Uterus (tissue), 4 donors: ENCODE measurements around the gene HEXB. TPM values are rescaled to one million over a fixed set of nuclear protein-coding genes. Genes with fewer than 3 reads are reported as not detected.

Experiments
- DNase-seq, 2 donors: peaks; one replicate each; pipeline ENCODE4 v3.0.0-alpha.2; 2019 to 2020
- H3K27ac ChIP-seq, 2 donors: fragments of 200-600 bp; sonication (generic); 1 replicate in 1 of 2; 2 replicates in 1 of 2; pipeline ENCODE4 v1.5.1; 2016 to 2018
- H3K27me3 ChIP-seq, 2 donors: fragments of 200-600 bp; sonication (generic); one replicate each; pipeline ENCODE4 v1.5.1; 2018 to 2019; ENCODE audit warnings: control low read depth in 1 of 2
- H3K36me3 ChIP-seq, 2 donors: fragments of 200-600 bp; sonication (generic); one replicate each; pipeline ENCODE4 v1.5.1; 2019; ENCODE audit warnings: control low read depth in 1 of 2
- H3K4me1 ChIP-seq, 2 donors: fragments of 200-600 bp; sonication (generic); one replicate each; pipeline ENCODE4 v1.5.1; 2018 to 2019; ENCODE audit warnings: control low read depth in 1 of 2
- H3K4me3 ChIP-seq, 2 donors: fragments of 200-600 bp; sonication (generic); 1 replicate in 1 of 2; 2 replicates in 1 of 2; pipeline ENCODE4 v1.5.1; 2018 to 2019; ENCODE audit warnings: mild to moderate bottlenecking in 1 of 2
- H3K9me3 ChIP-seq, 2 donors: fragments of 200-600 bp; sonication (generic); one replicate each; pipeline ENCODE4 v1.5.1; 2019; ENCODE audit warnings: control low read depth in 1 of 2
- POLR2A ChIP-seq, 2 donors: fragments of 450-650 bp; IDR thresholded peaks; one replicate each; pipeline ENCODE4 v1.6.1; 2016; ENCODE audit warnings: antibody characterized with exemption in 2 of 2, mild to moderate bottlenecking in 1 of 2, moderate library complexity in 1 of 2
- intact Hi-C: fragments of 100-400 bp; cut with DNase I; formaldehyde crosslinking; loops from one replicate; pipeline ENCODE4 v1.15.1; 2023; ENCODE audit warnings: low total_unique reads
- total RNA-seq, 4 donors: library from RNA; depleted of rRNA in 3 of 4; stranded (reverse); fragments of >200 nt in 3 of 4; gene quantifications; one replicate each; pipeline versions ENCODE4 v1.1.0 to v1.2.4, GENCODE V29; 2014 to 2023
- TF ChIP-seq, protein P1 (sequence below), 4 experiments: fragments of 200-600 bp in 2 of 4; fragments of 450-650 bp in 2 of 4; sonication (generic) in 2 of 4; IDR thresholded peaks; one replicate each; pipeline ENCODE4 v1.5.1; 2016 to 2019; ENCODE audit warnings: antibody characterized with exemption in 4 of 4, mild to moderate bottlenecking in 2 of 4, moderate library complexity in 1 of 4
- donor health status: DM: yes; HTN: yes; CAD: no.

HEXB gene
- total RNA-seq, 4 donors from 2014 or later, result 115 to 195 (median 146) TPM

DNA sequence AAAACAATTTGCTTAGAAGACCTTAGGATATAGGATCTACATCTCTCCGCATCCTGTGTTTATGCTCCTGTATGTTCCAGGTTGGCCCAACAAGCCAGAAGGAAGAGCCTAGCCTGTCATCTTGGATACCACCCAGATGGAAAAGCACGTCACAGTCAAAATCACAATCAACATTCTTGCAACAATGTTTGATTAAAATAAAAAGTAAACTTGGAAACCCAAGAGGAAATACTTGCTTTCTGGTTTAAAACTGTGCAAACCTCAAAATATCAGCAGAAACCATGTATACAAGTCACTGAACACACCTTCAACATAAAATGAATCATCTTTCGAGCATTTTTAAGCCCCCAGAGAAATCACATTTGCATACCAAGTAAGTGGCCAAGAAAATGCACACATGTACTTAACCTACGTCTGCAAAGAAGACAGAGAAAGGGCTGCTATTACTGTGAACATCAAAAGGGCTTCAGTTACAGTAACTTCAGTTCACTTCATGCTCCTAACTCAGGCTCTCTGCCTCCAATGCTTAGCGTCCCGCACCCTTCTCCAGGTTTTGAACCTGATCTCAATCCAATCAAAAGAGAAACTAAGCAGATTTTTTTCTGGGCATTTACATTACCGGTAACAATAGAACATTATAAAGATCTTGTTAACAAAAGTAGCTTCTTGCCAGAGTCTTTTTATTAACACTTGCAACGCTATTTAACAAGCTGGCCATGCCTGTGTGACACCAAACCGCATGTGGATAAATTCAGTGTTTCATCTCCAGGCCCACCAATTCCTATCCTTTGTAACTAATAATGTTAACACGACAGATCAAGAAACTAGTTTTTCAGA lies 45.8 kb upstream of the HEXB start:
- Histone ChIP-seq H3K4me3 (peak overlapping the region; percentile 53 to 72), H3K27ac (peak overlapping the region in 1 of 2 donors; percentile 66), H3K36me3 (no peaks in the 10 kb centered on the region), H3K4me1 (no peaks in the 10 kb centered on the region), H3K9me3 (no peaks in the 10 kb centered on the region), H3K27me3 (no peaks in the 10 kb centered on the region)
- intact Hi-C loops, result no loop called here
- TF ChIP-seq, protein P1, sequence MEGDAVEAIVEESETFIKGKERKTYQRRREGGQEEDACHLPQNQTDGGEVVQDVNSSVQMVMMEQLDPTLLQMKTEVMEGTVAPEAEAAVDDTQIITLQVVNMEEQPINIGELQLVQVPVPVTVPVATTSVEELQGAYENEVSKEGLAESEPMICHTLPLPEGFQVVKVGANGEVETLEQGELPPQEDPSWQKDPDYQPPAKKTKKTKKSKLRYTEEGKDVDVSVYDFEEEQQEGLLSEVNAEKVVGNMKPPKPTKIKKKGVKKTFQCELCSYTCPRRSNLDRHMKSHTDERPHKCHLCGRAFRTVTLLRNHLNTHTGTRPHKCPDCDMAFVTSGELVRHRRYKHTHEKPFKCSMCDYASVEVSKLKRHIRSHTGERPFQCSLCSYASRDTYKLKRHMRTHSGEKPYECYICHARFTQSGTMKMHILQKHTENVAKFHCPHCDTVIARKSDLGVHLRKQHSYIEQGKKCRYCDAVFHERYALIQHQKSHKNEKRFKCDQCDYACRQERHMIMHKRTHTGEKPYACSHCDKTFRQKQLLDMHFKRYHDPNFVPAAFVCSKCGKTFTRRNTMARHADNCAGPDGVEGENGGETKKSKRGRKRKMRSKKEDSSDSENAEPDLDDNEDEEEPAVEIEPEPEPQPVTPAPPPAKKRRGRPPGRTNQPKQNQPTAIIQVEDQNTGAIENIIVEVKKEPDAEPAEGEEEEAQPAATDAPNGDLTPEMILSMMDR (IDR thresholded peaks at IDR 0.05), result no peak
- no peak for TF ChIP-seq POLR2A (IDR thresholded peaks at IDR 0.05)
- DNase-seq, result no peak

DNA sequence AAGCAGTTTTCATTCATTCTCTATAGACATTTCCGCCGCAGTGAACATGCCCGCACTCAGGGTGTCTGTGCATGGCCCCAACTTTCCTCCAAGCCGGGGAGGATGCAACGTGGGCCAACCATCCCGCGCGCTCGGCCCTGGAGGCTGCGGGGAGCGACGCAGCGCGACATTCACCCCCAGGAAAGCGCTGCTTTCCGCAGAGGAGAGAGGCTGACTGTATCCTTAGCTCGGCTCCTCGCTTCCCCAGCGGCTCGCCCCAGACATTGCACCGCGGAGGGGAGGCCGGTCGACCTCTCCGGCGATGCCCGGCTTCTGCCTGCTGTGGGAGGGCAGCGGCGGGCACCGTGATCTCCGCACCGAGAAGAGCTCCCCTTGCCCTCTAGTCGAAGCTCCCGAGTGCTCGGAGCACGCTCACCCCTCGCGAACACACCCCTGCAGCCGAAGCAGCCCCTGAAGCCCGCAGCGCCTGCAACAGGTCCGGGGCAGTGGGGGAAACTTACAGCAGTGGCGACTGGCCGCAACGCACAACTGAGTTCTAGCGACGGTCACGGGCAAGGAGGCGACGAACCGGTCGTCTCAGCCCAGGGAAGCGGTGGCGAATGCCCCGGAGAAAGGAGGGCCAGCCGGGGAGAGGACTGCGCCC lies 45.1 kb upstream of the HEXB start:
- TF ChIP-seq, protein P1 (IDR thresholded peaks at IDR 0.05), result peak in 2 of 4 experiments; percentile 10 to 34
- TF ChIP-seq POLR2A (IDR thresholded peaks at IDR 0.05), result no peak
- H3K4me1 ChIP-seq, result no peaks in the 10 kb centered on the region
- intact Hi-C loops, result no loop called here
- H3K4me3 ChIP-seq, result peak overlapping the region; percentile 53 to 72
- H3K27ac ChIP-seq, result peak overlapping the region; percentile 66 to 70
- H3K27me3 ChIP-seq, result no peaks in the 10 kb centered on the region
- no peaks in the 10 kb centered on the region for H3K36me3 ChIP-seq
- H3K9me3 ChIP-seq, result no peaks in the 10 kb centered on the region
- peak in 1 of 2 donors; percentile 39 for DNase-seq

DNA sequence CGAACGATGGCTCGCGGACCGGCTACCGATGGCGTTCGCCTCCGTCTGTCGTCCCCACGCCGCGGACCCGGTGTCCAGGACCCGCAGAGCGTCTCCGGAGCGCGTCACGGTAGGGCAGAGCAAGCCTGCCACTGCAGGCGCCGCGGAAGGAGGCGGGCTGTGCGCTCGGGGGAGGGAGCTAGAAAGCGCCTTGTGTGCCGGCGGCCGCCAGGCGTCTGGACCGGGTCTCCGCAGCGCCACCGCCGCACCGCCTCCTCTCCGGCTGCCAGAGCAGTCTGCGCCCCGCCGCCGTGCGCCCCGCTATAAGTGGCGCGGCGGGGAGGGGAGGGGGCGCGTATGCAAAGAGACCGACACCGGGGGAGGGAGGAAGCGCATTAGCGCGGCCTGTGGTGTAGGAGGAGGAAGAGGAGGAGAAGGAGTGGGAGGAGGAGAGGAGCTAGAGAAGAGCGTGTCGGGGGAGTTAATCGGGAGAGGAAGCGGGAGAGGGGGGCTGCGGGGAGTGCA lies 44.5 kb upstream of the HEXB start, which contains the start of gene ENC1:
ENC1 (minus strand) TSS at position 279 of the 504 bp plus-strand sequence. CDS start 4,243 bp downstream, outside the sequence.
- TF ChIP-seq, protein P1 (IDR thresholded peaks at IDR 0.05), result peak; percentile 16 to 80 (median 54)
- peak; percentile 15 to 57 for TF ChIP-seq POLR2A (IDR thresholded peaks at IDR 0.05)
- DNase-seq, result peak; percentile 58 to 75
- peak within 1 kb of the TSS; percentile 66 to 70 for H3K27ac ChIP-seq
- intact Hi-C loops, result no loop called here
- H3K36me3 ChIP-seq, result no peaks in the 10 kb centered on the region
- no peaks in the 10 kb centered on the region for H3K27me3 ChIP-seq
- peak within 1 kb of the TSS; percentile 53 to 72 for H3K4me3 ChIP-seq
- no peaks in the 10 kb centered on the region for H3K9me3 ChIP-seq
- no peaks in the 10 kb centered on the region for H3K4me1 ChIP-seq

DNA sequence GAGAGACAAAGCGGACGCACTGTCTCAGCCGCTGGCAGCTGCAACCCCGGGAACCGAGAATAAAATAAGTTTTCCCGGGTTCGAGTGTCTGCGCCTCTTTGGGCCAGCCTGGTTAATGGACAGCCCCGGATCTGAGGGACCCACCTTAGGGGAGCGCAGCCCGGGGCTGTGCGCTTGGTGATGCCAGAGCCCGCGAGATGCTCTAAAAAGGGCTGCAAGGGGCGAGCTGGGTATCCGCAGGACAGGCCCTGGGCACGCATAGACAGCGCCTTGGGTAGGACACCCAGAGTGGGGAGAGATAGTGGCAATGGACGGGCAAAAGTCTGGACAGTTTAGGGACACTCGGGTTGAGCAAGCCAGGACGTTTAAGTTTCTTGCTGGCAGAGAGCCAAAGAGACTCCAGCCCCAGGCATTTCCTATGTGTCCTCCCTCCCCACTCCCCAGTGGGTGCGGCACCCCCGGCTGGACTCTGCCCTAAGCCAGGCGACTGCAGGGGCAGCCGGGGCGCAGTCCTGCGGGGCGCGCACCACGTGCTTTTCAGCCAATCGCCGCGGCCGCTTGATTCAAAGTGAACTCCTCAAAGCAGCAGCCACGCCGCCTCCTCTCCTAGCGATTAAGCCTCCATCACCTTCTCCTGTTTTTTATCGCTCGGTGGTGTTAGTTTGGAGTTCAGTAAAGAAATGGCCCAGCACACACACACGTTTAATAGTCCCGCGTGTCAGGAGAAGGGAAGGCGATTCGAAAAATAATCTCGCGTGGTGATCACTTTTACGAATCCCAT lies 43.9 kb upstream of the HEXB start:
- H3K9me3 ChIP-seq, result no peaks in the 10 kb centered on the region
- no peaks in the 10 kb centered on the region for H3K36me3 ChIP-seq
- peak overlapping the region; percentile 66 to 70 for H3K27ac ChIP-seq
- H3K4me1 ChIP-seq, result no peaks in the 10 kb centered on the region
- TF ChIP-seq POLR2A (IDR thresholded peaks at IDR 0.05), result no peak
- TF ChIP-seq, protein P1 (IDR thresholded peaks at IDR 0.05), result peak in 1 of 4 experiments; percentile 8
- peak overlapping the region; percentile 53 to 72 for H3K4me3 ChIP-seq
- no peaks in the 10 kb centered on the region for H3K27me3 ChIP-seq
- intact Hi-C loops, result no loop called here
- peak; percentile 44 to 60 for DNase-seq
